ENCODE measurements around the gene PADI1. TPM values are rescaled to one million over a fixed set of nuclear protein-coding genes. Genes with fewer than 3 reads are reported as not detected.

The PADI1 gene
- total and polyA plus RNA-seq, 2 of the 8 experiments (the other 6 are each of a cell fraction or from before 2014, with no cell fraction given) = 0.20 to 0.30 TPM

DNA sequence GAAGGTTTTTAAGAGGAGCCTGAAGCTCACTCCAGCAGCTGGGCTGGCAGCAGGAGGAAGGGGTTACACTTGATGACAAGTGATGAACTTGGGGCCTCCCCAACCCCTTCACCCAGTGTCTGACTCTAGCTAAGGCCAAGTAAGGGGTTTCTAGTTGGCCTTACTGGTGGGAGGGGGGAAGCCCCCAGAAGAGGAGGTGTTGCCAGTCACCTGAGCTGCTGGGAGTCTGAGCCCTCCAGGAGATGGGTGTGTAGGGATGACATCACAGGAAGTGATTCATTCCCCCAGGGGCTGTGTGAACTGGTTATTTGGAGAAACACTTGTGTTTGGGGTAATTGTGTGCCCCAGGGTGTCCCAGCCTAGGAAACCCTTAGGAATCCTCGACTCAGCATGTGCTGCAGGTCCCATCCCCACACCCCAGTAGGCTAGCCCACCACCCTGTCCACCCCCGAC lies 3.1 kb downstream of the PADI1 start:
- peak in 1 of 2 experiments; percentile 17 for DNase-seq (ENCODE audit: low read depth in 1 of 2, low spot score in 2 of 2)
- Histone ChIP-seq H3K27me3 (replicated peaks in 1 of 4; ENCODE audit: control insufficient read depth in 3 of 4, extremely low read depth in 1 of 4, insufficient read depth in 3 of 4, low read length in 3 of 4) (no peaks in the 10 kb centered on the region), H3K9ac (replicated peaks in 1 of 4; ENCODE audit: extremely low read depth in 1 of 4, low read depth in 3 of 4, low read length in 3 of 4) (no peak overlapping the region), H2BK15ac (ENCODE audit: low read length) (no peak overlapping the region), H3K23me2 (ENCODE audit: low read depth, low read length) (peaks cover under 1% of the 10 kb centered on the region; the same call in 1 of the 2 replicates), H4K8ac (ENCODE audit: extremely low read depth, insufficient read depth, low read length) (no peak overlapping the region; the same call in 1 of the 2 replicates), H2BK120ac (replicated peaks; ENCODE audit: low read depth, low read length) (no peak overlapping the region), H3K36me3 (ENCODE audit: control insufficient read depth in 2 of 4, insufficient read depth in 4 of 4, low read length in 3 of 4) (no peaks in the 10 kb centered on the region), H3K27ac (ENCODE audit: low read depth, low read length) (no peak overlapping the region), H4K91ac (replicated peaks; ENCODE audit: insufficient read length, low read length) (no peak overlapping the region), H3K14ac (ENCODE audit: insufficient read length) (no peak overlapping the region), H3K23ac (ENCODE audit: insufficient read length) (no peak overlapping the region), H2AFZ (ENCODE audit: low read length) (no peak overlapping the region), H3K4me2 (ENCODE audit: insufficient read depth in 1 of 2, low read depth in 2 of 2, low read length in 2 of 2) (no peak overlapping the region), H2BK20ac (ENCODE audit: low read length) (no peak overlapping the region), H2BK12ac (ENCODE audit: low read depth, low read length) (0 out of 2 replicates have a peak overlapping the region, but pooled peaks have one; percentile 39), H2AK5ac (ENCODE audit: low read depth, low read length) (no peak overlapping the region), H3K18ac (ENCODE audit: extremely low read depth, low read length) (no peak overlapping the region), H3K56ac (replicated peaks; ENCODE audit: insufficient read length, low read depth, low read length) (no peak overlapping the region), H3K9me3 (ENCODE audit: insufficient read depth in 2 of 2, low read depth in 1 of 2, low read length in 1 of 2) (no peaks in the 10 kb centered on the region), H3K79me2 (ENCODE audit: control insufficient read depth in 1 of 2, insufficient read depth in 2 of 2, low read length in 2 of 2) (no peaks in the 10 kb centered on the region), H3K79me1 (ENCODE audit: low read depth, low read length) (no peaks in the 10 kb centered on the region; the same call in 1 of the 2 replicates), H3K4ac (replicated peaks; ENCODE audit: insufficient read length, low read depth, low read length) (peak overlapping the region; percentile 44), H2BK5ac (ENCODE audit: low read depth, low read length) (no peak overlapping the region), H4K20me1 (replicated peaks in 1 of 2; ENCODE audit: control insufficient read depth in 1 of 2, insufficient read depth in 2 of 2, low read length in 2 of 2) (no peaks in the 10 kb centered on the region), H4K5ac (ENCODE audit: insufficient read length, low read depth, low read length) (no peak overlapping the region), H3K4me1 (replicated peaks in 1 of 4; ENCODE audit: control insufficient read depth in 3 of 4, insufficient read depth in 4 of 4, low read length in 3 of 4) (peaks cover 0 to 7% (median 3%) of the 10 kb centered on the region in 4 experiments; a peak in 5 of 7 replicates), H3K4me3 (ENCODE audit: extremely low read depth in 1 of 4, insufficient read depth in 2 of 4, low read depth in 3 of 4, low read length in 4 of 4) (no peak overlapping the region)
- 88% methylated on average over 2 of the region's 2 CpGs; no CpG with 5 or more reads in 1 of the 2 experiments for WGBS, 2 experiments (ENCODE audit: extremely low coverage in 1 of 2, insufficient coverage in 1 of 2, insufficient read length in 1 of 2, insufficient replicate concordance in 2 of 2, low coverage in 1 of 2, low lambda C conversion rate in 2 of 2, missing lambda C conversion rate in 1 of 2)
- POLR2A ChIA-PET (ENCODE audit: partially characterized antibody) = interaction anchor here (1.2 to 1.6 kb wide), 3 partner anchors 9 to 16 kb away, joined by 3 to 4 read pairs (median 3); no protein-coding TSS in a partner anchor
- CTCF ChIA-PET (ENCODE audit: partially characterized antibody) = interaction anchor here (0.8 to 1.9 kb wide), 4 partner anchors 29 to 388 kb away, joined by 3 to 8 read pairs (median 4); no protein-coding TSS in a partner anchor
- FAIRE-seq = no peak
- TF ChIP-seq YY1 (IDR thresholded peaks at IDR 0.05; ENCODE audit: low read depth, low read length) (no peak), CEBPB (IDR thresholded peaks at IDR 0.05; ENCODE audit: low read depth, low read length) (no peak), NANOG (IDR thresholded peaks at IDR 0.05; ENCODE audit: insufficient read depth, low read depth, low read length, poor library complexity, severe bottlenecking) (no peak), CTBP2 (IDR thresholded peaks at IDR 0.05; ENCODE audit: borderline replicate concordance, insufficient read depth, insufficient read length, low read length) (no peak), SP1 (IDR thresholded peaks at IDR 0.05; ENCODE audit: low read depth, low read length) (no peak), CHD1 (IDR thresholded peaks at IDR 0.05; ENCODE audit: low read depth, low read length) (no peak), ZNF274 (IDR thresholded peaks at IDR 0.05; ENCODE audit: borderline replicate concordance, extremely low read depth, low read length) (no peak), PHF8 (conservative IDR thresholded peaks at IDR 0.05; ENCODE audit: low read depth, low read length) (no peak), KDM4A (IDR thresholded peaks at IDR 0.05; ENCODE audit: low read depth, low read length, severe bottlenecking) (no peak), MAFK (IDR thresholded peaks at IDR 0.05; ENCODE audit: low read depth, low read length) (no peak), GTF2F1 (IDR thresholded peaks at IDR 0.05; ENCODE audit: borderline replicate concordance, low read depth, low read length) (no peak)
- TF ChIP-seq, protein P1, sequence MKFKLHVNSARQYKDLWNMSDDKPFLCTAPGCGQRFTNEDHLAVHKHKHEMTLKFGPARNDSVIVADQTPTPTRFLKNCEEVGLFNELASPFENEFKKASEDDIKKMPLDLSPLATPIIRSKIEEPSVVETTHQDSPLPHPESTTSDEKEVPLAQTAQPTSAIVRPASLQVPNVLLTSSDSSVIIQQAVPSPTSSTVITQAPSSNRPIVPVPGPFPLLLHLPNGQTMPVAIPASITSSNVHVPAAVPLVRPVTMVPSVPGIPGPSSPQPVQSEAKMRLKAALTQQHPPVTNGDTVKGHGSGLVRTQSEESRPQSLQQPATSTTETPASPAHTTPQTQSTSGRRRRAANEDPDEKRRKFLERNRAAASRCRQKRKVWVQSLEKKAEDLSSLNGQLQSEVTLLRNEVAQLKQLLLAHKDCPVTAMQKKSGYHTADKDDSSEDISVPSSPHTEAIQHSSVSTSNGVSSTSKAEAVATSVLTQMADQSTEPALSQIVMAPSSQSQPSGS (IDR thresholded peaks at IDR 0.05; ENCODE audit: low read length) = no peak
